Mesenchymal stem cell (in vitro differentiated cells and primary cell): ENCODE measurements around the gene PIPOX.

Experiments used
- DNase-seq: peaks from one replicate; pipeline ENCODE4 v3.0.0-alpha.2; 2013
- H2AFZ ChIP-seq: one replicate; pipeline ENCODE4 v1.6.1; 2013; ENCODE audit warnings: low read depth, mild to moderate bottlenecking, control low read depth, inconsistent platforms, low read length, moderate library complexity
- H2AK5ac ChIP-seq: 2 replicates; pipeline ENCODE4 v1.6.1; 2013; ENCODE audit warnings: low read length, moderate library complexity, mild to moderate bottlenecking, inconsistent platforms; ENCODE audit not compliant: severe bottlenecking
- H2BK120ac ChIP-seq: one replicate; pipeline ENCODE4 v1.6.1; 2013; ENCODE audit warnings: low read depth, mild to moderate bottlenecking, inconsistent platforms, low read length, moderate library complexity
- H2BK12ac ChIP-seq, 2 experiments: one replicate each; pipeline ENCODE4 v1.6.1; 2013; ENCODE audit warnings: inconsistent platforms in 2 of 2, low read length in 2 of 2, mild to moderate bottlenecking in 2 of 2, moderate library complexity in 2 of 2, control low read depth in 1 of 2
- H2BK15ac ChIP-seq: one replicate; pipeline ENCODE4 v1.6.1; 2013; ENCODE audit warnings: mild to moderate bottlenecking, low read depth, inconsistent platforms; ENCODE audit not compliant: poor library complexity, severe bottlenecking
- H2BK5ac ChIP-seq: 2 replicates; pipeline ENCODE4 v1.6.1; 2013; ENCODE audit warnings: low read depth, mild to moderate bottlenecking, low read length, control low read depth, inconsistent platforms; ENCODE audit not compliant: poor library complexity, severe bottlenecking
- H3K14ac ChIP-seq, 2 experiments: one replicate each; pipeline ENCODE4 v1.6.1; 2013; ENCODE audit warnings: inconsistent platforms in 2 of 2, low read length in 2 of 2, control low read depth in 1 of 2, mild to moderate bottlenecking in 1 of 2, moderate library complexity in 1 of 2
- H3K18ac ChIP-seq, 2 experiments: one replicate each; pipeline ENCODE4 v1.6.1; 2013; ENCODE audit warnings: inconsistent platforms in 2 of 2, low read length in 2 of 2, control low read depth in 1 of 2, low read depth in 1 of 2, mild to moderate bottlenecking in 1 of 2
- H3K23ac ChIP-seq, 2 experiments: one replicate each; pipeline ENCODE4 v1.6.1; 2013; ENCODE audit warnings: inconsistent platforms in 2 of 2, low read length in 2 of 2, mild to moderate bottlenecking in 2 of 2, moderate library complexity in 2 of 2, control low read depth in 1 of 2
- H3K27ac ChIP-seq: 2 replicates; pipeline ENCODE4 v1.5.1; 2013; ENCODE audit warnings: mild to moderate bottlenecking, moderate library complexity, low read length, control low read depth, inconsistent platforms; ENCODE audit not compliant: poor library complexity, severe bottlenecking
- H3K27me3 ChIP-seq, 2 experiments: 2 replicates each; pipeline versions ENCODE4 v1.6.1 to v1.7.0; 2013; ENCODE audit warnings: low read length in 2 of 2, mild to moderate bottlenecking in 2 of 2, moderate library complexity in 2 of 2, control low read depth in 1 of 2, inconsistent platforms in 1 of 2; ENCODE audit not compliant: control insufficient read depth in 1 of 2, insufficient read depth in 1 of 2
- H3K36me3 ChIP-seq, 2 experiments: 2 replicates each; pipeline versions ENCODE4 v1.6.1 to v1.7.0; 2013; ENCODE audit warnings: low read length in 2 of 2, control low read depth in 1 of 2, inconsistent platforms in 1 of 2, low read depth in 1 of 2, mild to moderate bottlenecking in 1 of 2; ENCODE audit not compliant: insufficient read depth in 2 of 2, control insufficient read depth in 1 of 2
- H3K4ac ChIP-seq, 2 experiments: one replicate each; pipeline ENCODE4 v1.6.1; 2013; ENCODE audit warnings: inconsistent platforms in 2 of 2, low read length in 2 of 2, mild to moderate bottlenecking in 2 of 2, moderate library complexity in 2 of 2, control low read depth in 1 of 2, low read depth in 1 of 2
- H3K4me1 ChIP-seq: 2 replicates; pipeline ENCODE4 v1.6.1; 2013; ENCODE audit warnings: low read depth, low read length, control low read depth; ENCODE audit not compliant: control insufficient read depth, insufficient read depth
- H3K4me2 ChIP-seq: 2 replicates; pipeline ENCODE4 v1.6.1; 2013; ENCODE audit warnings: low read length, mild to moderate bottlenecking, inconsistent platforms; ENCODE audit not compliant: poor library complexity, severe bottlenecking
- H3K4me3 ChIP-seq, 2 experiments: 2 replicates each; pipeline versions ENCODE4 v1.5.1 to v1.7.0; 2013; ENCODE audit warnings: low read length in 2 of 2, mild to moderate bottlenecking in 2 of 2, control low read depth in 1 of 2, low read depth in 1 of 2; ENCODE audit not compliant: insufficient read depth in 1 of 2
- H3K79me1 ChIP-seq: replicated peaks from 2 replicates; pipeline ENCODE4 v1.6.1; 2013; ENCODE audit warnings: mild to moderate bottlenecking, control low read depth, low read length, inconsistent platforms; ENCODE audit not compliant: poor library complexity, severe bottlenecking
- H3K9ac ChIP-seq: 2 replicates; pipeline ENCODE4 v1.7.0; 2013; ENCODE audit warnings: mild to moderate bottlenecking, low read length, moderate library complexity
- H3K9me3 ChIP-seq: 2 replicates; pipeline ENCODE4 v1.7.0; 2013; ENCODE audit warnings: mild to moderate bottlenecking, low read length; ENCODE audit not compliant: control insufficient read depth
- H4K8ac ChIP-seq: one replicate; pipeline ENCODE4 v1.6.1; 2013; ENCODE audit warnings: inconsistent platforms, mild to moderate bottlenecking, low read length, moderate library complexity
- H4K91ac ChIP-seq: one replicate; pipeline ENCODE4 v1.6.1; 2013; ENCODE audit warnings: mild to moderate bottlenecking, low read length, inconsistent platforms
- WGBS: methylation state at CpG from one replicate; pipeline ENCODE4 v1.1.7; 2013; ENCODE audit warnings: mixed read lengths; 5-methylcytosine and 5-hydroxymethylcytosine counted together

The PIPOX gene

GRCh38 chr17:29024316-29024952 lies 18.5 kb upstream of the PIPOX start:
- Histone ChIP-seq H3K9me3 (no peaks in the 10 kb centered on the region), H3K36me3 (no peaks in the 10 kb centered on the region), H4K8ac (no peak overlapping the region), H3K18ac (no peak overlapping the region), H3K4me2 (no peak overlapping the region), H4K91ac (no peak overlapping the region), H2AFZ (no peak overlapping the region), H3K4ac (no peak overlapping the region), H3K23ac (no peak overlapping the region), H3K14ac (no peak overlapping the region), H2BK120ac (no peak overlapping the region), H3K4me1 (peaks cover 6% of the 10 kb centered on the region), H3K27ac (no peak overlapping the region), H2BK5ac (no peak overlapping the region), H3K79me1 (no peaks in the 10 kb centered on the region), H3K9ac (no peak overlapping the region), H2BK12ac (no peak overlapping the region), H3K4me3 (no peak overlapping the region), H2BK15ac (no peak overlapping the region), H3K27me3 (peaks cover 74 to 94% of the 10 kb centered on the region in 2 experiments), H2AK5ac (no peak overlapping the region)
- DNase-seq: no peak
- WGBS: 76% methylated on average over 5 of the region's 6 CpGs

- peaks cover 39% of the 10 kb centered on the region for H3K9me3 ChIP-seq
- peaks cover 4% of the 10 kb centered on the region for H3K4me1 ChIP-seq
- no peaks in the 10 kb centered on the region for H3K36me3 ChIP-seq
- no peak overlapping the region for H3K27ac ChIP-seq
- 58% methylated on average over 5 of the region's 5 CpGs for WGBS
- no peak overlapping the region for H3K4me3 ChIP-seq
- H3K27me3 ChIP-seq: peaks cover 44 to 91% of the 10 kb centered on the region in 2 experiments
- no peak overlapping the region for H2AK5ac ChIP-seq
- no peak for DNase-seq
- no peak overlapping the region for H2BK120ac ChIP-seq
- no peak overlapping the region for H3K14ac ChIP-seq
- H2BK5ac ChIP-seq: no peak overlapping the region
- H3K9ac ChIP-seq: no peak overlapping the region
- H2AFZ ChIP-seq: no peak overlapping the region
- H2BK15ac ChIP-seq: no peak overlapping the region
- H3K23ac ChIP-seq: no peak overlapping the region
- no peak overlapping the region for H3K4ac ChIP-seq
- H2BK12ac ChIP-seq: no peak overlapping the region
- H3K18ac ChIP-seq: no peak overlapping the region
- no peaks in the 10 kb centered on the region for H3K79me1 ChIP-seq
- no peak overlapping the region for H3K4me2 ChIP-seq
- no peak overlapping the region for H4K91ac ChIP-seq
- no peak overlapping the region for H4K8ac ChIP-seq
Observed at GRCh38 chr17:29031488-29031887, 11.5 kb upstream of the PIPOX start.

- Histone ChIP-seq H4K91ac (no peak overlapping the region), H4K8ac (no peak overlapping the region), H2AFZ (no peak overlapping the region), H3K4ac (no peak overlapping the region), H2BK15ac (no peak overlapping the region), H2AK5ac (no peak overlapping the region), H3K18ac (no peak overlapping the region), H3K36me3 (no peaks in the 10 kb centered on the region), H2BK120ac (no peak overlapping the region), H3K23ac (no peak overlapping the region), H3K79me1 (no peaks in the 10 kb centered on the region), H3K9ac (no peak overlapping the region), H3K14ac (no peak overlapping the region), H3K27ac (peak overlapping the region; percentile 50), H3K27me3 (peaks cover 45 to 93% of the 10 kb centered on the region in 2 experiments), H3K4me1 (peaks cover 4% of the 10 kb centered on the region), H3K4me2 (peak overlapping the region; percentile 43), H2BK5ac (no peak overlapping the region), H3K9me3 (peaks cover 47% of the 10 kb centered on the region), H2BK12ac (no peak overlapping the region), H3K4me3 (no peak overlapping the region)
- WGBS: 36% methylated on average over 9 of the region's 11 CpGs
- no peak for DNase-seq
Observed at GRCh38 chr17:29032013-29032856, 10.7 kb upstream of the PIPOX start.

- 37% methylated on average over 6 of the region's 6 CpGs for WGBS
- no peak overlapping the region for H2AK5ac ChIP-seq
- H3K4ac ChIP-seq: no peak overlapping the region
- no peak overlapping the region for H3K23ac ChIP-seq
- no peaks in the 10 kb centered on the region for H3K36me3 ChIP-seq
- H3K27me3 ChIP-seq: peaks cover 45 to 93% of the 10 kb centered on the region in 2 experiments
- H4K8ac ChIP-seq: no peak overlapping the region
- peaks cover 4% of the 10 kb centered on the region for H3K4me1 ChIP-seq
- no peak for DNase-seq
- H3K14ac ChIP-seq: no peak overlapping the region
- H2BK15ac ChIP-seq: no peak overlapping the region
- H3K79me1 ChIP-seq: no peaks in the 10 kb centered on the region
- peak overlapping the region; percentile 50 for H3K27ac ChIP-seq
- H2BK5ac ChIP-seq: no peak overlapping the region
- H3K9me3 ChIP-seq: peaks cover 48% of the 10 kb centered on the region
- H2BK120ac ChIP-seq: no peak overlapping the region
- peak overlapping the region; percentile 37 for H3K4me2 ChIP-seq
- no peak overlapping the region for H3K18ac ChIP-seq
- H3K9ac ChIP-seq: no peak overlapping the region
- no peak overlapping the region for H4K91ac ChIP-seq
- no peak overlapping the region for H3K4me3 ChIP-seq
- no peak overlapping the region for H2AFZ ChIP-seq
- H2BK12ac ChIP-seq: no peak overlapping the region
Observed at GRCh38 chr17:29032857-29033197, 10.1 kb upstream of the PIPOX start.
